Skin epidermis (tissue), 12 donors: Measurements from ENCODE around the gene CSK.

ENCODE experiments used
- H3K27ac ChIP-seq, 21 experiments: fragments of 200-600 bp; sonication (generic) in 11 of 21; one replicate each; pipeline ENCODE4 v1.5.0; 2020; ENCODE audit warnings: mild to moderate bottlenecking in 3 of 21, inconsistent platforms in 2 of 21, moderate library complexity in 2 of 21
- H3K4me3 ChIP-seq, 7 experiments: fragments of 200-600 bp; sonication (generic) in 2 of 7; one replicate each; pipeline ENCODE4 v1.5.0; 2020; ENCODE audit warnings: inconsistent platforms in 2 of 7, mild to moderate bottlenecking in 2 of 7, moderate library complexity in 1 of 7

Gene CSK

GRCh38 chr15:74816624-74817369 lies 34.9 kb downstream of the CSK start:
- Histone ChIP-seq H3K27ac (peak overlapping the region in 4 of 21 experiments; percentile 18 to 38 (median 32)), H3K4me3 (no peak overlapping the region)

DNA sequence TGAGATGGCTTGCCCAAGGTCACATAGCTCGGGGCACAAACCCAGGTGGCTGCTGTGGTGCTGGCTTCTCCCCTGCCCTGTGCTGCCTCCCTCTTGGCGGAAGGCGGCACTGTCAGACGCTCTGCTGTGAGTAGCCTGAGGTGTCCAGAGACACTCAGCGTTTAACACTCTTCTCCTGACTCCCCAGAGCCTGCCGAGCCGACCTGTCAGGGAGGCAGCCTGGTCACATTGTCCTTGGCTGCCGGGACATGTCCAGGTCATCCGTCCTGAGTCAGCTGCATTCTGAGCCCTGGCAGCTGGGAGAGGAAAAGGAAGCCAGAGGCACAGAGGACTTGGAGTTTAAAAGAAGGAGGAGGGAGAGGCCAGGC lies 35.5 kb downstream of the CSK start:
- H3K4me3 ChIP-seq: no peak overlapping the region
- peak overlapping the region in 2 of 21 experiments; percentile 18 to 38 for H3K27ac ChIP-seq

DNA sequence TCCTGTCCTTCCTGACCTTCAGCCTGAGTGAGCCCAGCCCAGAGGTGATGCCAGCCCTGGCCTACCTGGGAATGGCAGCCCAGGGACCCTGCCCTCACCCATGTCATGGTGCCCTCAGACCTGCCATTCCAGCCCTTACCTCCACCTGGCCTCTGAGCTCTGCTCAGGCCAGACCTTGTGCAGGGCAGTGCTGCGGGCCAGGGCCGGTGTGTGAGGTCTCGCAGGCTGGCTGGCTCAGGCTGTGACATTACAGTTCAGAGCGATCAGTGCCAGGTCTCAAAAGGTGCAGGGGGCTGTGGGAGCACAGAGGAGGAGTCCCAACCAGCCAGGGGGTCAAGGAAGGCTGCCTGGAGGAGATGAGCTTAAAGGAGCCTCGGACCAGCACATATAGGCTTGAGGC lies 38.2 kb downstream of the CSK start:
- Histone ChIP-seq H3K27ac (peak overlapping the region in 1 of 21 experiments; percentile 9), H3K4me3 (no peak overlapping the region)

- H3K4me3 ChIP-seq: no peak overlapping the region
- H3K27ac ChIP-seq: peak overlapping the region in 2 of 21 experiments; percentile 29 to 46
Observed at GRCh38 chr15:74821091-74821789, 39.4 kb downstream of the CSK start.

DNA sequence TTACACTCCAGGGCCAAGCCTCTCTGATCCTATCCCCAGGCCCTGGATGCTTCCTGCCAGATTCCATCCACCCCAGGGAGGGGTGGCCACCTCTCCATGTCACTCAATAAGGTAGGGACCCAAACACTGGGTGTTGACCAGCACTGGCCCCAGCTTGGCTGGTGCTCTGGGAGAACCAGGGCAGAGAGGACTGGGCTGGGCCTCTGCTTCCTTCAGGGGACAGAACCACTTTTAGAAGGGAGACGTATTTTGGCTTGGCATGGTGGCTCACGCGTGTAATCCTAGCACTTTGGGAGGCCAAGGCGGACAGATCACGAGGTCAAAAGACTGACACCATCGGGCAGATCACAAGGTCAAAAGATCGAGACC lies 39.9 kb downstream of the CSK start:
- peak overlapping the region in 2 of 21 experiments; percentile 29 to 46 for H3K27ac ChIP-seq
- no peak overlapping the region for H3K4me3 ChIP-seq

DNA sequence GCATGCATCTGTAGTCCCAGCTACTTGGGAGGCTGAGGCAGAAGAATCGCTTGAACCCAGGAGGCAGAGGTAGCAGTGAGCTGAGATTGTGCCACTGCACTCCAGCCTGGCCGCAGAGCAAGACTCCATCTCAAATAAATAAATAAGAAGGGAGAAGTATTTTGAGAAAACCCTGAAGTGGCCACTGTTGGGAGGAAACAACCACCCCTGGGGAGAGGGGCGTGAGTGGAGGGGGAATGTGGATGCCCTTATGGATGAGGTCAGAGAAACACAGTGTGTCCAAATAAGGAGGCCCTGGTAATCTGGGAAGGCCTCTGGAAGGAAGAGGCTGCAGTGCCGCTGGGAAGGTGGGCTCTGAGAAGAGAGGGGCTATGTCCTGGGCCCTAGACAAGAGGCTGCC lies 40.4 kb downstream of the CSK start:
- no peak overlapping the region for H3K27ac ChIP-seq

DNA sequence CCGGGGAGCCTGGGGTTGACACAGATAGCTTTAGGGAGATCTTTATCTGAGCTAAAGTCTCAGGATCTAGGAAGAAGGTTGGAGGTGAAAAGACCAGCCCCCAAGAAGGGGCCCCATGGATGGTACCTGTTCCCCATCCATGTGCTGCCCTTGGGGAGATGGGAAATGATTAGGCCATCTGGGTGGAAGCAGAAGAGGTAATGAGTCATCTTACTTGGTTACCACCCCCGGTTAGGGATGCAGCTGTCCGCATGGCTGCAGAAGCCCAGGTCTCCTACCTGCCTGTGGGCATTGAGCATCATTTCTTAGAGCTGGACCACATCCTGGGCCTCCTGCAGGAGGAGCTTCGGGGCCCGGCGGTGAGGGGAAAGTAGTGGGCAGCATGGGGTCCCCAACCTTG lies 41.4 kb downstream of the CSK start:
- no peak overlapping the region for H3K27ac ChIP-seq
- H3K4me3 ChIP-seq: no peak overlapping the region

More for the DNA sequence above, 40.4 kb downstream of the CSK start:
- no peak overlapping the region for H3K4me3 ChIP-seq

- Histone ChIP-seq H3K27ac (no peak overlapping the region), H3K4me3 (no peak overlapping the region)
Observed at GRCh38 chr15:74824976-74825375, 43.1 kb downstream of the CSK start.

DNA sequence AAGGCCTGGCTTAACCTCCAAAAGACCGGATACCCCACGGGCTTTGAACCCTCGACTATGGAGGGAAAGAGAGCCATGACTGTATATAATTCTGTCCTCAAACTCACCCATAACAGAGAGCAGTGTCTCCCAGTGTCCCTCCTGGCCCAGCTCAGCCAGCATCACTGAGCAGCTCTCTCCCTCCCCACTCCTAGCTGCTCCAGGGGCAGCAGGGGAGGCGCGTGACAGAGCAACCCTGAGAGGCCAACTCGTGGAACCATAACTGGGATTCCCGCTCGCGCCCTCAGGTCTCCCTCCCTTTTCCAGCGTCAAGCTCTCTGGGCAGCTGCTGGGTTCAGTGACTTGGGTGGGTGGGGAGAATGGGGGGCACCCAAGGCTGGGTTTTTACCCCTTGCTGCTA lies 44.0 kb downstream of the CSK start:
- no peak overlapping the region for H3K27ac ChIP-seq
- no peak overlapping the region for H3K4me3 ChIP-seq

DNA sequence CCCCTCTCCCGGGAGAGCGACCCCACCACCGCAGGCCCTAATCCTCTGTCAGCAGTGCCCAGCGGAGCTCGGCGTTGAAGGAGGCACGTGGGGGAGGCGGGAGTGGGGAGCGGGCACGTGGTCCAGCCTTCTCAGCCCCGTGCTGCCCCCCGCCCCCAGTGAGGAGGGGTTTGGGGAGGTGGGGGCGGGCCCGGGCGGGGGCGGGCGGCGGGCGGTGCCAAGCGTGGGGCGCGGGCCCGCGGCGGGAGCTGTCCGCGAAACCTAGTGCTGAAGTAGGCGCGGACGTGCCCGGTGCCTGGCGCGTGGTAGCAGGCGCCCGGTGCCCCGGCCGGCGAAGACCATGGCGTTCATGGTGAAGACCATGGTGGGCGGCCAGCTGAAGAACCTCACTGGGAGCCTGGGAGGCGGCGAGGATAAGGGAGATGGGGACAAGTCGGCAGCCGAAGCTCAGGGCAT lies 44.5 kb downstream of the CSK start, which contains the start of gene CPLX3:
TSS of gene CPLX3 (plus strand) at position 264 of the 456 bp plus-strand sequence. CDS start at position 341, 77 bp downstream.
- Histone ChIP-seq H3K4me3 (no peak within 1 kb of the TSS), H3K27ac (no peak within 1 kb of the TSS)

DNA sequence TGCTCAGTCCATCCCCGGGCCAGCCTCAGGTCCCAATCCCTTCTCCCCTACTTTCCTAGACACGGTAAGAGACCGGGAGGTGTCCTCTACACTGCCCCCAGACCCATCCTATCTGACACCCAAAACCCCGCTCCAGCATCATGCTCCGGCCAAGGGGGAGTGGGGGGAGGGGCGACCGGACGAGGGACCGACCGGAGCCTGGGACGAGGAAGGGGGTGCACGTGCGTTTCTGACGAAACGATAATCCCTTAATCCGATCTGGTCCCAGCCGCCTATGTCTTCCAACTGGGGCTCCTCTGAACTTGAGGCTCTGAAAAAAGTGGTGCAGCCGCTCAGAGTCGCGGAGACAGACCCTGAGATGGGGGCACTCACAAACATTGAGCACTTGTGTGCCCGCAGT lies 45.0 kb downstream of the CSK start:
- Histone ChIP-seq H3K4me3 (no peak overlapping the region), H3K27ac (no peak overlapping the region)

DNA sequence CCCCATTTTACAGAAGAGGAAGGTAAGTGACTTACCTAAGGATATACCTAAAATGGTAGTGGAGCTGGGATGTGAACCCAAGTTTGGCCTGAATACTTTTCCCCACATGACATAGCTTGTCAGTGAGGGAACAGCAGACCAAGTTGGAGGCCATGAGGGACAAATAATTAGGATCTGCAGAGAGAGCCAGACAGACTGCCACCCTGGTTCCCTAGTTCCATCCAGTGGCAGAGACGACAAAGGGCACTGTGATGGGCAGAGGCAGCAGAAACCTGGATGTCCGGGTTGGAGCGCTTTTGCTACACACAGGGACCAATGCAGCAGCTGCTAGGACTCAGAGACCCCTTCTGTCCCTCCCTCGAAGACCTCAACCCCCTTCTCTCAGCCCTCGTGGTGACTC lies 45.7 kb downstream of the CSK start:
- H3K27ac ChIP-seq: no peak overlapping the region
- H3K4me3 ChIP-seq: no peak overlapping the region

- H3K4me3 ChIP-seq: no peak overlapping the region
- H3K27ac ChIP-seq: no peak overlapping the region
Observed at GRCh38 chr15:74828835-74829234, 47.0 kb downstream of the CSK start.

DNA sequence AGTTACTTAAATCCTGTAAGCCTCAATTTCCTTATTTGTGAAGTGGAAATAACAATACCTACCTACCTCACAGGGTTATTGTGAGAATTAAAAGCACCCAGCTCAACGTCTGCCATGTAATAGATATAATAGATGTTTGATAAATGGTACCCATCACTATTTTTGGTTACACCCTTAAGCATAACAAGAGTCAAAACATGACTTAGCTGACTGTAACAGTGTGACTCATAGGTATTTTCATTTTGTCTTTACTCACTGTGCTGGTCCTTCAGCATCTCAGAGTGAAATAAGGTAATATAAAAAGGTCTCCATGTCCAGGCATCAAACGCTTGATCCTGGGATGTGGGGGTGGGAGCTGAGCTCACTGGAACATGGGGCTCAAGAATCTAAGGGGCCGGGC lies 47.6 kb downstream of the CSK start:
- no peak overlapping the region for H3K4me3 ChIP-seq
- H3K27ac ChIP-seq: no peak overlapping the region

- Histone ChIP-seq H3K4me3 (no peak overlapping the region), H3K27ac (no peak overlapping the region)
Observed at GRCh38 chr15:74829991-74830390, 48.1 kb downstream of the CSK start.

DNA sequence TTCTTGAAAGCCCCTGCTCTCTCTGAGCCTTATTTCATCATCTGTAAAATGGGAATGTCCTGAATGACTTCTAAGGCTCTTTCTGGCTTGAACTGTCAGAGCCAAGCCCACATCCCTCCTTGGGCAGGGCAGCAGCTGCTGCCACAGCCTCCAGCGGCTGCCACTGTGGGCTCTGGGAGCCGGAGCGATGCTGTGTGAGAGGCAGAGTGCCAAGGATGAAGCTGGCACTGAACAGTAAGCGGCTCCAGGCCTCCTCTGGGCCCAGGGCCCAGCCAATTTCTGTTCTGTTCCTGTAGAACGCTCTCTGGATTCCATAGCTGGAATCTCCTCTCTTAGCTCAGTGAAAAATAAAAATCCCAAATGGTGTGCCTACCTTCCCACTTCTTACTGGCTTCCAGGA lies 49.0 kb downstream of the CSK start:
- no peak overlapping the region for H3K4me3 ChIP-seq
- no peak overlapping the region for H3K27ac ChIP-seq

DNA sequence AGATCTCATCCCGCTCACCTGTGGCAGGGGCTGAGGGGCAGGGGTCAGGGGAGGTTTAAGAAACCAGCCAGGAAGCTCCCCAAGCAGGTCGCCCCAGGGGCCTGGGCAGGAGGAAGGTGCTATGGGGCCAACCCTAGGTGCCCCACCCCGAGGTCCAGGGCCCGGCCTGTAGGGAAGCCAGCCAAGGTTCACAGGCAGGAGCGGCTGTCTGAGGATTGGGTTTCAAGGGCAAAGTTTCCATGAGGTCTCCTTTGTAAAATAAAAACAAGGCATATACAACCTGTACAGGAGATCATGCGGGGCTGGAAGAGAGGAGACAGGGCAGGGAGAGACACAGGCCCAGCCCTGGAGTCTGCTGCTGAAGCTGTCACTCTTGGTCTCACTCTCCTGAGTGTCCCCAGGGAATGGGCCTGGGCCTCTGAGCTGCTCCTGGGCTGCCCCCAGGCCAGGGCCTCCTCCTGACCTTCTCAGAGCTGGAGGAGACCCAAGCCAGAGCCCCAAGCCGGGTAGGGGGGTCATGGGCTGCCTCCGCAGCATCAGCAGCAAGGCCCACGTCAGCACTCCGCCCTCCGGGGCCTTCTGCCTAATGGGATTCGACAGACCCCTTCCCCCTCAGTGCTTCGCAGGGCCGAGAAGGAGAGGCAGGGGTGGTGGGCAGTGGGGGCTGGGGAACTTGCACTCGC lies 50.1 kb downstream of the CSK start:
- no peak overlapping the region for H3K4me3 ChIP-seq
- no peak overlapping the region for H3K27ac ChIP-seq

DNA sequence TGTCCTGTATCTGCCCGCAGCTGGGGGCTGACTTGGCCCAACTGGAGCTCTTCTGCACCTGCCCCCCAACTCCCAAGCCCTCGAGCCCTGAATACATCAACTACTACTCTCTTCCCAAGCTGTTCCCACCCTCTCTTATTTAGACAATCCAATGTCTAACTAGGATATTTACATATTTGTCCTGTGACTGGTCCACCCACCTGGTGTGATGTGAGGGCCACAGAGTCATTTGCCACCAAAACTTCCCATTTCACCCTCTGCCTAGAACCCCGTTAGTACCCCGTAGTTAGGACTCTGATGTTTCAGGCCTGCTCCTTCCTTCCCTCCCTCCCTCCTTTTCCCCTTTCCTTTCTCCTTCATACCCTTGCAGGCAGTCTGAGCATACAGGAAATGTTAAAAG lies 50.9 kb downstream of the CSK start:
- no peak overlapping the region for H3K27ac ChIP-seq
- no peak overlapping the region for H3K4me3 ChIP-seq

- no peak overlapping the region for H3K27ac ChIP-seq
Observed at GRCh38 chr15:74833376-74834107, 51.7 kb downstream of the CSK start.

GRCh38 chr15:74835312-74835823 lies 53.5 kb downstream of the CSK start:
- Histone ChIP-seq H3K27ac (no peak overlapping the region), H3K4me3 (no peak overlapping the region)

More at GRCh38 chr15:74833376-74834107, 51.7 kb downstream of the CSK start:
- H3K4me3 ChIP-seq: no peak overlapping the region
